D341Med (cell line): ENCODE results near the gene KIF18B.
A peak's percentile ranks its signal among the peaks of the same experiment; 100 is the strongest.

Experiments
- DNase-seq: peaks from one replicate; pipeline ENCODE4 v3.0.0; 2012; ENCODE audit warnings: low spot score

KIF18B gene

DNA sequence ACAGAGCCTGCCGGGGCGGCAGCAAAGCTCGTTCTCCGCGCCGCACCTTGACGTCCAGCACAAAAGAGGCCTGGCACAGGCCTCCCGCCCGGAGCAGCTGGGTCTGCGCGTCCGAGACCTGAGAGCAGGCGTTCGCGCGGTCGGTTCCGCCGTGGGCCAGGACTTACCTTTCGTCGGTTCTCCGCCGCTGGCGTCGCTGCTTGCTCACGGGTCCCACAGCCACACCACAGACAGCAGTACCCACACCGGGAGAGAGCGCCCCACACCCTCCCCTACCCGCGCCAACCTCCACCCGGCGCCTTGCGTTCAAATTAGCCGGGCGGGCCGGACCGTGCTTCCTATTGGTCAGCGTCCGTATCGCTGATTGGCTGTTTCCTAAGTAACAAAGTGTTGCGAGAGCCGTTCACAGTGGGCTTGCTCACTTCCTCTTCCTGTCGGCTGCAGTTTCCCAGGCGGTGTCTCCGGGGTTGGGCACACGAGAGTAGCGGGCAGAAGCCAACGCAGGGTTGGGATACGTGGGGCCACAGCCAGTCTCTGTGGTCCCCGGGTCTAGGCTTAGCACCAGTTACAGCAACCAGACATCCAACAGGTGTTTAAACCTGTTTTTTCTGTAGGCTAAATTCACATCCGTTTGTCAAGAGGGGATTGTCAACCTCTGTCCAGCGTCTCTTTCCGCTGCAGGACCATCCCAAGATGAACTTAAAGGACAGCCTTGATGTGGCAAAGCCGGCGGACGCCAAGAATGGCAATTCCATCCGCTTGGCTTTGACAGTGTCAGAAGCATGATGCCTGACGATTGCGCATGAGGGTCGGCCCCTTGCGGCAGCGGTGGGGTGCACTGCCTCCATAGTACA, at the start of gene KIF18B:
KIF18B (minus strand) TSS at position 313 of the 854 bp plus-strand sequence. CDS start 11,429 bp downstream, outside the sequence.
- peak; percentile 99 for DNase-seq

DNA sequence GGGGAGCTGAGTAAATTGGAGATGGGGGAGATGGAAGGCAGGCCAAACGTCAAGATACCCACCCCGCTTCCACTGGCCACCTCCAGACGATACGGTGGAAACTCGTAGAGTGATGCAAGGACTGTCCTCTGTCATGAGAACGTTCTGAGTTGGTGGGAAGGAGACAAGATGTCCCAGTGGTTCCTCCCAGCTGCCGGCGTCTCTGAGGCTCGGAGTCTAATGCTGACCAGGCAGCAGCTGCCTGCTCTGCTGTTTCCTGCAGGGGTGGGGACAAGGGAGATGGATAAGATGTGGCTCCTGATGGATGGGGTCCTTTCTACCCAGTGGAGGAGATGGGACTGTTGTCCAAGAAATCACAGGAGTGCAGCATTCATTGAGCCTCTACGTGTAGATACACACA, 48.7 kb upstream of the KIF18B start:
- DNase-seq, result no peak

DNA sequence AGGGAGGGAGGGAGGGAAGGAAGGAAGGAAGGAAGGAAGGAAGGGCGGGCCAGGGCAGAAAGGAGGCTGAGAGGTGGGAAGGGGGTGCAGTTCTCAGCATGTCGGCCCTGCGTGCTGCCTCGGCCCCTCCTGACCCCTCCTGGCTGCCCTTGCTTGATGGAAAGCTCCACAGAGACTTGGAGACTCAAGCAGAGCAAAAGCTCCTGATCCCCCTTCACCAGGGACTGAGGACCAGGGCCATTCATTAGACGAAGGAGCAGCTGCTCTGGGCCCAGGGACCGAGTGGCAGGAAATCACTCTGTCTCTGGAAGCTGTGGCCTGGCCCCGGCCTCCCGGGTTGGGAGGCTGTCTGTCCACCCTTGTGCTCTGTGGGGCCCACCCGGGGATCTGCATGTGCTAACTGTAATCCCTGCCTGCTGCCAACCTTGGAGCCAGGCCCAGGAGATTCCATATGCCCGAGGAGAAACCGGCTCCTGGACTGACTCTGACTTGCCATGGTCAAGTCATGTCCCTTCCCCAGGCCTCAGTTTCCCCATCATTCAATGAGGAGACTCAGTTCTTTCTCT, 47.9 kb upstream of the KIF18B start:
- no peak for DNase-seq

DNA sequence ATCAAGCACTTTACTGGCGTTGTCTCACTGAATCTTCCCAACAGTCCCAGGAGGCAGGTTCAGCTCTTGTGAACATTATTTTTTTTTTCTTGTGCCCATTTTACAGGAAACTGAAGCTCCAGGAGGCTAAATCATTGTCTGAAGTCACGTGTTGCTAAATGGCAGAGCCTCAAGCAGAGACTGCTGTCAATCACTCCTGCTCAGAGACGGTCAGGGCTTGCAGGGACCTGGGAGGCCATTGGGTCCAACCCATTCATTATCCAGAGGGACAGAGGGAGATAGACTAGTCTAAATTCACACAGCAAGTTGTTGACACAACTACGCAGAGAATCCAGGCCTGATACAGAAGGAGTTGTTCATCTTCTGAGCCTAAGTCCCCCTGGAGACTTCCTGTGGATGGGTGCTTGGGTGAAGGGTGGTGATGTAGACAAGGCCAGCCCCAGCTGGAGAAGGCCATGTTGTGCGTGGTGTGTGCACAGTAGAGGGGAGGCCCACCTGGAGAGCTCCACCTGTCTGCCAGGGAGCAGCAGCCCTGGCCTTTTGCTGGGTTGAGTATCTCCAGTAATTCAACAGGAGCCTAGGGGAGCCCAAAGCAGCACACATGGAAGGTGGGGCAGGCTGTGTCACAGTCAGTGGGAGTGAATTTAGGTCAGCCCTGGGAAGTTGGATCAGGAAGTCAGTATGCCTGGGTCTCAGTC, 44.8 kb upstream of the KIF18B start:
- DNase-seq, result no peak

DNA sequence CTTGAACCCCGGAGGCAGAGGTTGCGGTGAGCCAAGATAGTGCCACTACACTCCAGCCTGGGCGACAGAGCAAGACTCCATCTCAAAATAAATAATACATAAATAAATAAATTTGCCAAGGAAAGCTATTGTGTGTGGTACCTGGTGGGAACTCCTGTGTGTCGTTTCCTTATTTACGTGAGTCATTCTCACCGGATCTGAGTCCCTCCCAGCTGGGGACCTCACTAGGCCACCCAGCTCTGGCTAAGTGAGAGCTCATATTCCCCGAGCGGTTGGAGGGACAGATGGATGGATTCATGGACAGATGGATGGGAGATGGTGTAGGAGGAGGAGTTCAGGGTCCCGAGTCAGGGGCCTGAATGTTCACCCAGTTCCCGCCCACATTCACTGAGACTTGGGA, 43.4 kb upstream of the KIF18B start:
- DNase-seq, result no peak

DNA sequence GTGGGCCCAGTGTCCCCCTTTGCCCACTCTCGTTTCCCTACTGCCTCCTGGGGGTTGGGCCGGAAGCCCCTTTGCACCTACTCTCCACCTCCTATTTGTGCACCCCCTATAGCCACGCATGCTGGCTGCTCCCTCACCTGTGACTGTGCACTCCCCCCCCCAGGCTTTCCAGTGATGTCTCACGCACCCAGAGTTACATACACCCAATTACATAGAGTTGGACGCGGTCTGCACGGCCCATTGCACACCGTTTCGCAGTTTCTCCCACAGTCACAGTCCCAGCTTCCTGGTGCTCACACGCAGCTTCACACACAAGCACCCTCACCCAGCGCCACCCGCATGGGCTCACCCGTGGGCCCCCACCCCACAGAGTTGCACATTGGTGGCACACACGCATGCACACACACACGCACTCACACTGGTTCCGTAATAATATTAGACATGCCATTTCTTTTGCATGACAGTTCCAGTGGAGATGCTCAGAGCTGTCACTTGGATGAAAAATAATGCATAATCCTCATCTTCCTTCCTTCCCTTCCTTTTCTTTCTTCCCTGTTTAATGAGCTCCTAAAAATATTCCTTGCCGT, 42.1 kb upstream of the KIF18B start:
- DNase-seq, result no peak

DNA sequence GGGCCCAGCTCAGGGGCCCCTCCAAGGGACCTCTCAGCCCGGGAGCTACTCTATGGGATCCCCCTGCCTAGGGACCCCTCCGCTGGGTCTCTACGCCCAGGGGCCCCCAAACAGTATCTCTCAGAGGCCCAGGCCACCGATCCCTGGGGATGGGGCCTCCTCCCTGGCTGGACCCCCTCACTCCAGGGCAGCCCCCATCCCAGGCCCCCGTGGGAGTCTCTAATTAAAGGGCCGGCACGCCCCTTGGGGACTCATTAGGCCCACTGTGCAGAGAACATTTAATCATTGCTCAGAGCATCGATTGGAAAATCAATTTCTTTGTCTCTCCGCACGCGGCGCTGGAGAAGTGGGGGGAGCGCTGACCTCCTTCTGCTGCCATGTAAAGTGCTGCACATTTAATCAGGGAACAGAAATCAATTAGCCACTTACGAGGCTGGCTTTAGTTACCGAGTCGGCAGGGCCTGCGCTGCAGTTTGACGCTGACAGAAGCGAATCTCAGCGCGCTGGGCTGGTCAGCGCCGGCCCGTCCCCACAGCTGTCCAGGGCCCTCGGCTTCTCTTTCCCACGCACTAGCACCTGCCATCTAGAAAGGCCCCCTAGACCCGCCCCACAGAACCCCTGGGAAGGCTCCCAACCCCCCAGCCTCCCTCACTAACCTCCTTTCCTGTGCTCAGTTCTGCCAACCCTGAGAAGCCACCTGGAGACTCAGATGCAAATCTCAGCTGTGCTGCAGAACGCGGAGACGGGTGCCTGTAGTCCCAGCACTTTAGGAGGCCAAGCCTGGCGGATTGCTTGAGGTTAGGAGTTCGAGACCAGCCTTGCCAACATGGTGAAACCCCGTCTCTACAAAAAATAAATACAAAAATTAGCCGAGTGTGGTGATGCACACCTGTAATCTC, 40.7 kb upstream of the KIF18B start:
- DNase-seq, result no peak

DNA sequence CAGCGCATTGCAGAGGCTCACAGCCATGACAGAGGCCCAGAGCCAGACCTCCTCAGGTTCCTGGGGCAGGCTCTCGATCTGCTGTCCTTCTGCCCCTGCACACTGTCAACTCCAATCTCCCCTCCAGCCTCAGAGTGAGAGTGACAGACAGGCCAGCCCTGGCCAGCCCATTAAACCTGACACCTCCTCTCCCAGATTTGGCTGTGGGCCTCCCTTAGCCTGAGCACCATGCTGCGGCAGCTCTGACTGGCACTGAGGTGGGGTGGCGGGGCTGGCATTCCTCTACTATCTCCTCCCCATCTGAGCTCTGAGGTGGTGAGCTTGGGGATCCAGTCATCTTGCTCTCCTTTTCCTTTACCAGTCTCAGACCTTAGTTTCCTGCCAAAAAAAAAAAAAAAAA, 36.0 kb upstream of the KIF18B start:
- no peak for DNase-seq

DNA sequence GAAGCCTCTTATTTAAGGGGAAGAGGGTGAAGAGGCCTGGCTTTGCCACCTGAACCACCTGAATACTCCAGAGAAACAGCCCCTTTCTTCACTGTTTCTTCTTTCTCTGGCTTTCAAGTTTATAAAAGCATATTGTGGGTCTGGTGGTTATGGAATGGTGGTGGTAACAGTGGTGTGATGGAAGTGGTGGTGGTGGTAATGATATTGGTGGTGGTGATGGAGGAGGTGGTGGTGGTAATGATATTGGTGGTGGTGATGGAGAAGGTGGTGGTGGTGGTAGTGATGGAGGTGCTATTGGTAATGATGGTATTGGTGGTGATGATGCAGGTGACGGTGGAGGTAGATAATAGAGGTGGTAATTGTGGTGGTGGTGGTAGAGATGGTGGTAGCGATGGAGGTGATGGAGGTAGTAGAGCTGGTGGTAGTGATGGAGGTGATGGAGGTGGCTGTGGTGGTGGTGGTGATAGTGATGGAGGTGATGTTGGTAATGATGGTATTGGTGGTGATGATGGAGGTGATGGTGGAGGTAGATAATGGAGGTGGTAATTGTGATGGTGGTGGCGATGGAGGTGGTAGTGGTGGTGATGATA, 34.6 kb upstream of the KIF18B start:
- DNase-seq, result no peak

DNA sequence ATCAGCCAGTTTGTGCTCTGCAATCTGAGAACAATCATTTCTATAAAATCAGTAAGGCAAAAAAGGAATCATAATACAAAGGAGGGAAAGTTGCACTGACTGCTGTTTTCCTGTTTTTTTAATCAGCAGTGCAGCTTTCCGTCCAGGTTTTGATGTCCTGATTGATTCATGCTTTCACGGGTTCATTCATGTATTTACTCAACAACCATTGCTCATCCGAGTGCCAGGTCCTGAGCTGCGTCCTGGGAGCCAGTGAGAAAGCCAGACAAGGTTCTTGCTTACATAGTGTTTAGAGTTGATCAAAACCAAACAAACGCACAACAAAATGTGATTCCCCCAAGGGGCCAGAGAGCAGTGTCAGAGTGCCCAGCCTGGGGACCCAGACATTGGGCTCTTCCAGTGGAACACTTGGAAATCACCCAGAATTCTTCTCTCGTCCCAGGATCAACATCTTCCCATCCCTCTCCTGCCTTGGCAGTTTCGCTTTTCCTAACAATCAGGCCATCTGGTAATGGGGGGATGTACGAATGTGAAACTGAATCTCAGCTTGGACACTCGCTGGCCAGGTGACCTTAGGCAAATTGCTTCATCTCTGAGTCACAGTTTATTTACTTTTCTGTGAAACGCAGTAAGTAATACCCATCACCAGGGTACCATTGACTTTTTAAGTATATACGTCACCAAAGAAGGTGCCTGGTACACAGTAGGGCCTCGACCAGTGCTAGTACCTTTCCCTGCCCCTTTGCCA, 33.8 kb upstream of the KIF18B start:
- no peak for DNase-seq

DNA sequence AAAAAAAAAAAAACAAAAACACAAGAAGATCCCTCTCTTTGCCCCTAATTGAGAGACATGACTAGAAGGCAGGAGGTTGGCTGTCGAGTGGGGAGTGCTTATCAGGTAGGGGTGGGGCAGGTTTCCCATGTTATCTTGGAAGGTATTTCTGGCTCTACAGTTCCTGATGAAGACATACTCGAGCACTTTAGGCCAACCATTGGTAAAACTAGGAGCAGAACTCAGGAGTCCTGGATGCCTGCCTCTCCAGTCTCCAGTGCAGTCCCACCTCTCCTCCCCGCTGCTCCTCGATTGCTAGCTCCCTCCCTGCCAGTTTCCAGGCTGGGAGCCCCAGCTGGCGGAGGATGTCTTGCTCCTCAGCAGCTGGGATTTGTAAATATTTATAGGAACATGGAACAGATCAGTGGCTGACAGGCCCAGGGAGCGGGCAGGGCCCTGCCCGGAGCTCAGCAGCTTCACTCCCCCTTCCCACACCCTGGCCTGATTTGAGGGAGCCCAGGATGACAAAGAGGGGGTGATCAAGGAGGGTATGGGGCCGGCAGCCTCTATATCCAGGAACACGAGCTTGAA, 31.9 kb upstream of the KIF18B start:
- no peak for DNase-seq

DNA sequence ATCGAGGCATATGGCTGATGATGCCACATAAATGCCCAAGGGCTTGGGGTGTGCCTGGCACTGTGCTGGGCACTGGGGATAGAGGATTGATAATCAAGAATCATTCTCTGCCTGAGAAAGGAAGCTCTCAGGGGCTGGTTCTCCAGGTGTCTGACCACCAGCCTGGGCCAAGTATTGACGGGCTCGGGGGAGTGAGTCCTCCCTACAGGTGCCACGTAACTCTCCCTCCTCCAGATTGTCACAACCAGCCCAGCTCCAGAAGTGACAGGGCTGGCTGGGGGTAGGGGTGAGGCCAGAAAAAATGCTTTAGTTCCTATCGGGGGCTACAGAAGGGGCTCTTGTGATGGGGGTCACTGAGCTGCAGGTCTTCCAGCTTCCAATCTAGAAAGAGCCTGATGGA, 31.2 kb upstream of the KIF18B start:
- no peak for DNase-seq

DNA sequence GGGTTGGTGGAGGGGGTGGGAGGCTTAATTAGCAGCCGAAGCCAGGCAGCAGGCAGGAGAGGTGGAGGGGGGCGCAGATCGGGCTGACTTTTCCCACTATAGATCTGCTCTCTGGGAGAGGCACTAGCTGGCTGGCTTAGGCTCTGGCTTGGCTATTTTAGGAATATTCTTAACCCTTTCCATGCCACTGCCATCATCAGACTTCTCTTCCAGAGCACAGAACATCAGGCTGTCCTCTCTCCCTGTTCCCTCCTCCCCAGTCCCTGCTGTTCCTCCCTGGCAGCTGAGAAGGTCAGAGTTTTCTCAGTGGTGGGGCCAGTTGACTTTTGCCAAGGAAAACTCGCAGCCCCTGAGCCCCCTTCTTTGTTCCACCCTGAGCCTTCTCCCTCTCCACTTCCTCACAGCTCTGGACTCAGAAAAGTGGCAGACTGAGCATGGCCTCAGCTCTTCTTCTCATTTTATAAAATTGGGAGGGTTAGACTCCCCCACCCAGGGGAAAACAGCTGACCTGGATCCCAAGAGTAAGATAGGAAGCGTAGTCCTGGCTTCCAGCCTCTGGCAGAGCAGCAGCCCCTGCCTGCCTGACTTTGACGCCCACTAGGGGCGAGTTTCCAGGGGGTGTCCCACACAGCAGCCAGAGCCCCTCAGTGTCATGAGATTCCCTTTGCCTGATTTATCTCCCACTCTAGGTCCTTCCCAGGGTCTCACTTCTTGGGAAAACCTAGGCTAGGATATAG, 30.4 kb upstream of the KIF18B start:
- no peak for DNase-seq

DNA sequence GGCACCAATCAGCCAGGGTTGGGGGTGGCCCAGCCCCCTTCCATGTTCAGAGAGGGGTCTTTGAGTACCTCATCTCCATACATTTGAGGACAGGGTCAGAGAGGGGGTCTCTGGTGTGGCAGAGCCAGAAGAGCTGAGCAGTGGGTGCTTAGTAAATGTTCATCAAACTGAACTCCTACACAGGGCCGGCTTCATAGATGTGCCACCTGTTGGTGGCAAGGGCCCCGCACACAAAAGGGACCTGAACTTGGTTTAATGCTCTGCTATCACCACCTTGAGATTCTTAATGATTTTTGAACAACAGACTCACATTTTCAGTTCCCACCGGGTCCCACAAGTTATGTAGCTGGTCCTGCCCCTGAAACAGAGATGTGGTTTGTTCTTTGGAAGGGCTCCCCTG, 29.5 kb upstream of the KIF18B start:
- no peak for DNase-seq

DNA sequence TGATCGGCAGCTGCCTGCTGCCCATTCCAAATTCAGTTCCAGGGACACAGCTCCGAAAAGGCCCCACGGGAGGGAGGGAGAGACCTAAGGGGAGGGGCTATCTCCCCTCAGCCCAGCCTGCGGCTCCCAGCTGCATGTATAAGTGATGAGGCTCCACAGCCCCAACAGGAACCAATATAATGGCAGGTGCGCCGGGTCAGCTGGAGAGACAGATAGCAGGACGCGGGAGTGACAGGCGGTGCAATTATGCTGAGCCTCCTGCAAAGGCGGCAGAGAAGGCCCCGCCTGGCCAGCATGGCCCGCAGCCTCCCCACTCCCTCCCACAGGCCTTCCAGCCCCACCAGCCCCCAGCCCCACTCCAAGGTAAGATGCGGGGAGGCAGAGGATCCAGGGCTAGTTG, 28.6 kb upstream of the KIF18B start:
- no peak for DNase-seq

DNA sequence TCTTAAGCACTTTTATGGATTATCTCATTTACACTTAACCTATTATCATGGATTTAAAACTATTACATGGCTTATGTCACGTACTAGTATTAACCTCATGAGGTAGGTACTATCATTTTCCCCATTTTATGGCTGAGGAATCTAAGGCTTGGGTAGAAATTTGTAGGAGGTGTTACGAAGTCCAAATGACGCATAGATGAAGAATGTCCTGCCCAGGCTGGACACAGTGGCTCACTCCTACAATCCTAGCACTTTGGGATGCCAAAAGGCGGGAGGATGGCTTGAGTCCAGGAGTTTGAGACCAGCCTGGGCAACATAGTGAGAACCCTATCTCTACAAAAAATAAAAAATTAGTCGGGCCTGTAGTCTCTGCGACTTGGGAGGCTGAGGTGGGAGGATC, 25.4 kb upstream of the KIF18B start:
- DNase-seq, result no peak

DNA sequence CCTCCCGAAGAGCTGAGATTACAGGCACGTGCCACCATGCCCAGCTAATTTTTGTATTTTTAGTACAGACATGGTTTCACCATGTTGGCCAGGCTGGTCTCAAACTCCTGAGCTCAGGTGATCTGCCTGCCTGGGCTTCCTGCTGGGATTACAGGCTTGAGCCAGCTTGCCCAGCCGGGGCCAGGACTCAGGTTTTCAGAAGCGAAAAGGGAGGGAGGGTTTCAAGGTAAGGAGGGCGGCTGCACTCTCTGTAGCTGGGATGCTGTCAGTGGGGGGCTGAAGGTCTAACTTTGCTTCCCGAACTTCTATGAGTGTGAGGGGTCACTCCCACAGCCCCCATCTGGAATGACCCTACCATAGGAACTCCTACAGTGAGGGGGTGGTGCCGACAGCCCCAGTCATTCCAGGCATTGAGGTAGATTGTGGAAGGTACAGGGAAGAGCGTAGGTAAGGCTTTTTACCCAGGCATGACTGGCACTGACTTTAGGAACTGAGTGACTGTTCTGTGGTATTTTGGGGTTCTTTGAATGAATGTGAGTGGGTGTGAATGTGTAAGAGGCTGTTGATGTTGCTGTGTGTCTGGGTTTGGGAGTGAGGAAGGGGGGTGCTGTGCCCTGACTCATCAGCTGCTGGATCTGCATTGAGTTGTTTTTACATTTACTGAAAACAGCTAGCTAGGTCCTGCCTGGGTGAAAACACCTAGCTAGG, 24.4 kb upstream of the KIF18B start:
- DNase-seq, result no peak

DNA sequence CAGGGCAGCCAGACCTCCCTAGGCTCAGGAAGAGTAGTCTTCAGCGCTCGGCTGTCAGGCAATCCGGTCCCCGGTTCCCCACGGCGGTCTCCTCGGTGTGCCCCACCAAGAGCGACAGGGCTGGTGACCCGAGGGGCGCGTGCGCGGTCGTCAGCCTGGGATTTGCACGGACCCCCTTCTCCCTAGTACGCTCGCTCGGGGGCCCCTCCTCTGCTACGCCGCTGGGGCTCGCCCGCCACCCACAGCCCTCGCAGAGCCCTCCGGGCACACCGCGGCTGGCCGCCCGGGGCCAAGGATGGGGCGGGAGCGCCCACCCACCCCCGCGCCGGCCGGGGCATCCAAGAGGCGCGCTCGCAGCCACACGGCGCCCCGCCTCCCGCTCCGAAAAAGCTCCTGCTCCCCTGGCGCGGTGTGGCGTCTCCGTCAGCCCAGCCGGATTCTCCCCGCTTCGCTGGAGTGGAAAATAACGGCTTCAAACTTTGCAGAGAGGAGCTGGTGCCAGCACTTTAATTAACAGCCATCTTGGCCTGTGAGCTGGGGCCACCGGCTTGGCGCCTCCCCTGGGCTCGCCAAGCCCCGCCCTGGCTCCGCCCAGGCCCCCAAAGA, 22.7 kb upstream of the KIF18B start:
- peak; percentile 87 for DNase-seq
